Smooth muscle cell (in vitro differentiated cells): ENCODE measurements around the gene UCHL5. TPM values are rescaled to one million over a fixed set of nuclear protein-coding genes. Genes with fewer than 3 reads are reported as not detected.

Experiments used
- DNase-seq: peaks from one replicate; lab custom pipeline; 2025; ENCODE audit not compliant: unreplicated experiment; lab: John Stamatoyannopoulos, UW
- H2AFZ ChIP-seq: fragments of 200-600 bp; sonication (generic); 2 replicates; pipeline ENCODE4 v1.6.0; 2016; ENCODE audit warnings: antibody characterized with exemption, low read depth, mild to moderate bottlenecking
- H3F3A ChIP-seq: fragments of 200-600 bp; sonication (generic); 2 replicates; pipeline ENCODE4 v1.6.0; 2017; ENCODE audit warnings: antibody characterized with exemption, low read depth
- H3K27ac ChIP-seq: fragments of 200-600 bp; sonication (generic); 2 replicates; pipeline ENCODE4 v1.5.1; 2016; ENCODE audit warnings: low read depth, mild to moderate bottlenecking
- H3K27me3 ChIP-seq: fragments of 200-600 bp; sonication (generic); 2 replicates; pipeline ENCODE4 v1.6.1; 2016; ENCODE audit warnings: low read depth, mild to moderate bottlenecking
- H3K36me3 ChIP-seq: fragments of 200-600 bp; sonication (generic); 2 replicates; pipeline ENCODE4 v1.5.1; 2016; ENCODE audit warnings: low read depth
- H3K4me1 ChIP-seq: fragments of 200-600 bp; sonication (generic); 2 replicates; pipeline ENCODE4 v1.5.1; 2016; ENCODE audit warnings: low read depth
- H3K4me2 ChIP-seq: fragments of 200-600 bp; sonication (generic); 2 replicates; pipeline ENCODE4 v1.6.0; 2016; ENCODE audit warnings: mild to moderate bottlenecking
- H3K4me3 ChIP-seq: fragments of 200-600 bp; sonication (generic); 2 replicates; pipeline ENCODE4 v1.5.1; 2016; ENCODE audit warnings: mild to moderate bottlenecking
- H3K79me2 ChIP-seq: fragments of 200-600 bp; sonication (generic); 2 replicates; pipeline ENCODE4 v1.6.0; 2016; ENCODE audit warnings: low read depth, mild to moderate bottlenecking
- H3K9ac ChIP-seq: fragments of 200-600 bp; sonication (generic); 2 replicates; pipeline ENCODE4 v1.6.0; 2016; ENCODE audit warnings: low read depth
- H3K9me3 ChIP-seq: fragments of 200-600 bp; sonication (generic); replicated peaks from 2 replicates; pipeline ENCODE4 v1.5.1; 2016; ENCODE audit warnings: low read depth
- H4K20me1 ChIP-seq: fragments of 200-600 bp; sonication (generic); 2 replicates; pipeline ENCODE4 v1.6.0; 2016; ENCODE audit warnings: low read depth
- CTCF ChIP-seq: fragments of 200-600 bp; sonication (generic); IDR thresholded peaks from 2 replicates; pipeline ENCODE4 v1.5.1; 2017; ENCODE audit warnings: borderline replicate concordance, mild to moderate bottlenecking, antibody characterized with exemption; ENCODE audit not compliant: insufficient read depth, poor library complexity, severe bottlenecking
- WGBS: methylation state at CpG from one replicate; pipeline ENCODE4 v1.1.7; 2016; ENCODE audit warnings: low lambda C conversion rate; 5-methylcytosine and 5-hydroxymethylcytosine counted together
- polyA plus RNA-seq: library from polyadenylated mRNA; unstranded; fragments of >200 nt; fragmentation: Nextera tagmentation; extraction: Ambion mirVana; gene quantifications from 2 replicates; pipeline ENCODE4 v1.2.1, GENCODE V29; 2016
- total RNA-seq: library from RNA; depleted of rRNA; stranded (reverse); fragments of >200 nt; gene quantifications from 2 replicates; pipeline ENCODE4 v1.2.3, GENCODE V29; 2014

UCHL5 gene
- total and polyA plus RNA-seq, 2 experiments from 2014 or later: 22.2 to 35.6 TPM

GRCh38 chr1:192967901-192968300 is 91.3 kb downstream of the UCHL5 start:
- Histone ChIP-seq H3K9me3 (no peaks in the 10 kb centered on the region), H3K27me3 (no peaks in the 10 kb centered on the region), H3K9ac (no peak overlapping the region), H3K79me2 (no peaks in the 10 kb centered on the region), H4K20me1 (no peaks in the 10 kb centered on the region), H3K4me2 (no peak overlapping the region), H3K4me3 (no peak overlapping the region), H3K4me1 (no peaks in the 10 kb centered on the region), H3K36me3 (no peaks in the 10 kb centered on the region), H3F3A (no peaks in the 10 kb centered on the region), H3K27ac (no peak overlapping the region), H2AFZ (no peak overlapping the region)
- WGBS: 63% methylated on average over 1 of the region's 1 CpG
- DNase-seq: no peak
- no peak for TF ChIP-seq CTCF

GRCh38 chr1:192967211-192967877 is 91.8 kb downstream of the UCHL5 start:
- Histone ChIP-seq H3K36me3 (no peaks in the 10 kb centered on the region), H3K9me3 (no peaks in the 10 kb centered on the region), H3K4me3 (no peak overlapping the region), H3K4me1 (no peaks in the 10 kb centered on the region), H3K79me2 (no peaks in the 10 kb centered on the region), H3K4me2 (no peak overlapping the region), H2AFZ (no peak overlapping the region), H3K9ac (no peak overlapping the region), H3F3A (no peaks in the 10 kb centered on the region), H3K27ac (no peak overlapping the region), H4K20me1 (no peaks in the 10 kb centered on the region), H3K27me3 (no peaks in the 10 kb centered on the region)
- TF ChIP-seq CTCF: no peak
- DNase-seq: no peak
- WGBS: 94% methylated on average over 2 of the region's 2 CpGs

- no peaks in the 10 kb centered on the region for H3K4me1 ChIP-seq
These were observed 93.1 kb downstream of the UCHL5 start for GRCh38 chr1:192966073-192966472.

More at GRCh38 chr1:192966073-192966472, 93.1 kb downstream of the UCHL5 start:
- Histone ChIP-seq H3F3A (no peaks in the 10 kb centered on the region), H3K4me2 (no peak overlapping the region), H2AFZ (no peak overlapping the region), H3K9me3 (no peaks in the 10 kb centered on the region), H3K27ac (no peak overlapping the region), H3K36me3 (no peaks in the 10 kb centered on the region), H3K27me3 (no peaks in the 10 kb centered on the region), H3K9ac (no peak overlapping the region), H4K20me1 (no peaks in the 10 kb centered on the region), H3K4me3 (no peak overlapping the region), H3K79me2 (no peaks in the 10 kb centered on the region)
- 94% methylated on average over 2 of the region's 2 CpGs for WGBS
- no peak for DNase-seq
- TF ChIP-seq CTCF: no peak
